GM12892 (cell line): Measurements from ENCODE around the gene CDH8.

ENCODE experiments used
- POLR2A ChIP-seq: IDR thresholded peaks from 2 replicates; pipeline ENCODE4 v1.6.1; 2011; ENCODE audit warnings: low read depth, low read length, control low read depth
- POLR2AphosphoS5 ChIP-seq: IDR thresholded peaks from 2 replicates; pipeline ENCODE4 v1.6.1; 2011; ENCODE audit warnings: low read depth, low read length, control low read depth
- TAF1 ChIP-seq: IDR thresholded peaks from 2 replicates; pipeline ENCODE4 v1.6.1; 2011; ENCODE audit warnings: low read depth, mild to moderate bottlenecking, control low read depth, low read length, borderline replicate concordance

DNA sequence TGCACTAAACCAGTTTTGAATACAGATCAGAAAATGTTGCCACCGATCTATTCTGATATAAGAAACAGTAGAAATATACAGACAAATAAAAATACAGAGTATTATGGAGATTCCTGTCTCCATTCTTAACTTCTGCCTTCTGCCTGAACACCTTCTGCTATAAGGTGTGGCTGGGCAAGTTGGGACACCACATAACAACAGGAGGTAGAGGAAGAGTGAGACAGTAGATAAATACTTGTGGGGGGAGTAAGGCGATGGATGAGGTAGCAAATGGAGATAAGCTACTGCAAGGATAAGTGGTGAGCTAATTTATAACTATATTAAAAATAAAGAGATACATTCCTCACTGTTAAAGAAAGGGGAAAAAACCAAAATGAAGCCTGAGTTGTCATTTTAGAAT is 143.7 kb downstream of the CDH8 start:
- TF ChIP-seq POLR2A (no peak), POLR2AphosphoS5 (no peak), TAF1 (no peak)
